Suppressor macrophage treated with lipopolysaccharide for 4 hours (primary cell): ENCODE data around the gene MRPS33.
"Not testable (repeated sequence)": the region's sequence is repeated elsewhere in the genome, so short reads cannot be mapped to it uniquely, and the experiment has no call there.

Source experiments
- DNase-seq: peaks from one replicate; pipeline ENCODE4 v3.0.0-alpha.2; 2020

The MRPS33 gene

DNA sequence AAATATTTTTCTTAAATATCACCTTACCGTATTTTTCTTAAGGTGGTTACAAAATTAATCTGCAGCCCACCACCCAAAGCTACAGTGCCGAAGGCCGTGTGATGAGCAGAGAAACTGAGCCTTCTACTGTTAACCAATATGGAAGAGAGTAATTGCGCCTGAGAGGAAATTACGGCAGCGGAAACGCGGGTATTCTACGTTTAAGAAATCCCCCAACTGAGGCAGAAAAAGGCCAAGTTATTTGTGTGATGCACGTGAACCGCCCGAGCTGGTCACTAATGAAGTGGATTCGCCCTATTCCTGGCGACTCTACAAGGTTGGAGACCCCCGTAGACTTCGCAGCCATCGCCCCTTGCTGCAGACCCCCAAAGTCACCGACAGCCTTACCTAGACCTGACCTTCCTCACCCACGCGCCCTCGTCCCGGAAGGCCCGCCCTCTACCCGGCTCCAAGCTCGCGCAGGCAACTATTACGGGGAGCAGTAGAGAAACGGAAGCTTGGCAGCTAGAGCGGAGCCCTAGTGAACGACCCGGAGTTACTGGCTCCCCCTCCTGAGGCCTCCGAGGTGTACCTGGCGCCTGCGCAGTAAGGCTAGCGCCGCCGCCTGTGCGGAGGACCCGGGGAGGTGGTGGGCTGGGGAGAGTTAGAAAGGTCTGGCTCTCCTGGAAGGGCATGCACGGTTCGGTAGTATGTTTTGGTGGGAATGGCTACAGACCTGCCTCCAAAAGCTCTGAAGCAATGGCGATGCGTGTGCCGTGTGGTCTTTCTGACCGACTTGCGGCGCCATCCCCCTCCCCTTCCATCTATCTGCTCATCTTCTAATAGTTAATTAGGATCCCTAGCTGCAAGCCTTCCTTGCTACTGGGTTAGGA, at the start of gene MRPS33:
MRPS33 (minus strand) TSS at position 429 of the 872 bp plus-strand sequence. CDS start 4,319 bp downstream, outside the sequence.
- DNase-seq: peak; percentile 97

DNA sequence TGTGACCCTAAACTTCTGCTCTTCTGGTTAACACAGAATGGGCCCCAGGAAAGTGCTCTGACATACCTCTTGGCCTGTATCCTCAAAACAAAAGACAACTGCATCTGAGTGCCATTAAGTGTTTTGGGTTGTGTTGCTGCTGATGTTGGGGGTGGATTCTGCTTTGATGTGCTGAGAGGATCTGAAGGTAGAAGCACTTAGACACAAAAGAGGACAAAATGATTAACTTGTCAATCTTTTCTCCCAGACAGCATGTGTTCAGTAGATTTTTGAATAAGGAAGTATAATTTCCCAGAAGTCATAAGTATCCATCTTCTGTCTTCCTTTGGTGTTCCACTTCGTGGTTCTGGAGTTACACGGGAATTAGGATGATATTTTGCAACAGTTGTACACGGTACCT, 43.0 kb upstream of the MRPS33 start:
- no peak for DNase-seq

DNA sequence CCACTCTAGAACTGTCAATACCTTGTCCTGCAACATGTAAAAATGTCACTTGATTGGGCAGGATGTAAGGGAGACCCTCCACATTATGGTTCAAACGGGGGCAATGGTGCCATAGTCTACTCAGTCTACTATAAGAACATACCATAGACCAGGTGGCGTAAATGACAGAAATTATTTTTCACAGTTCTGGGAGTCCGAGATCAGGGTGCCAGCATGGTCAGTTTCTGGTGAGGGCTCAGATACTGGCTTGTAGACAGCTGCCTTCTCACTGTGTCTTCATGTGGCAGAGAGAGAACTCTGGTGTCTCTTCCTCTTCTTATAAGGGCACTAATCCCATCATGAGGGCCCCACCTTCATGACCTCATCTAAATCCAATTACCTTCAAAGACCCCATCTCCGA, 40.4 kb upstream of the MRPS33 start:
- no peak for DNase-seq

DNA sequence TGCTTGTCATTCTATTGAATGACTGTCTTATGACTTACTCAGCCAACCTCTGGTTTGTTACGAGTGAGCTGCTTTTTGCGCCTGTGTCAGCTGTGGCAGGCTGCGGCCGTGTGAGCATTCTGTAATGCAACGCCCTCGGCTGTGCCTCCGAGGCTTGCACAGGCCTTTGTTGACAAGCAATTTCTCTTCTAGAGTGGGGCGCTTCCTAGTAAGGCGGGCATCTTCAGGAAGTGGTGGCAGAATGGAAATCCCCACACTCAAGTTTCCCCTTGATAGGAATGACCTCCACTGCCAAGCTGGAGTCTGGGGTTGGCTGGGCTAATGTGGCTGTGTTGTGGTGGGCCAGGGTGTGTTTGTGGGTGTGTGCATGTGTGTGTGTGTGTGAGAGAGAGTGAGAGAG, 38.9 kb upstream of the MRPS33 start:
- peak; percentile 70 for DNase-seq

DNA sequence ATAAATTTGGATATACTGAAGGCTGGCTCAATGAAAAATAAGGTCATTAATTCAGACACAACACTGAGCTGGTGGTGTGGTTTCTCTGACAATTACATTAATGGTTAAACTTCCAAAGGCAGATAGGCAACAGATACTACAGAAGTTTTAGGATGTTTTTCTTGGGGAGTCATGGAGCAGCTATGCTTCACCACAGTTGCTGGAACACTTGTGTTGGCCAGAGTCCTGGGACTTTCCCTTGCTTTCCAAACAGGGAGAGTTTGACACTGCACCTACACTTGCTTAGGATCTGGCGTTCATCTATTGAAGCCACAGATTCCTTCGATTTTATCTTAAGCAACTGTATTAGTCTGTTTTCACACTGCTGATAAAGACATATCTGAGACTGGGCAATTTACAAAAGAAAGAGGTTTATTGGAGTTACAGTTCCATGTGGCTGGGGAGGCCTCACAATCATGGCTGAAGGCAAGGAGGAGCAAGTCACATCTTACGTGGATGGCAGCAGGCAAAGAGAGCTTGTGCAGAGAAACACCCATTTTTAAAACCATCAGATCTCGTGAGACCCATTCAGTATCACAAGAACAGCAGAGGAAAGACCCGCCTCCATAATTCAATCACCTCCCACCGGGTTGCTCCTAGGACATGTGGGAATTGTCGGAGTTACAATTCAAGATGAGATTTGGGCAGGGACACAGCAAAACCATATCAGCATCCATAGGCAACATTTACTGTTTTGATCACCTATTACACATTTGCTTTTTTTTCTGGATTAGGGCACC, 31.3 kb upstream of the MRPS33 start:
- DNase-seq: no peak

DNA sequence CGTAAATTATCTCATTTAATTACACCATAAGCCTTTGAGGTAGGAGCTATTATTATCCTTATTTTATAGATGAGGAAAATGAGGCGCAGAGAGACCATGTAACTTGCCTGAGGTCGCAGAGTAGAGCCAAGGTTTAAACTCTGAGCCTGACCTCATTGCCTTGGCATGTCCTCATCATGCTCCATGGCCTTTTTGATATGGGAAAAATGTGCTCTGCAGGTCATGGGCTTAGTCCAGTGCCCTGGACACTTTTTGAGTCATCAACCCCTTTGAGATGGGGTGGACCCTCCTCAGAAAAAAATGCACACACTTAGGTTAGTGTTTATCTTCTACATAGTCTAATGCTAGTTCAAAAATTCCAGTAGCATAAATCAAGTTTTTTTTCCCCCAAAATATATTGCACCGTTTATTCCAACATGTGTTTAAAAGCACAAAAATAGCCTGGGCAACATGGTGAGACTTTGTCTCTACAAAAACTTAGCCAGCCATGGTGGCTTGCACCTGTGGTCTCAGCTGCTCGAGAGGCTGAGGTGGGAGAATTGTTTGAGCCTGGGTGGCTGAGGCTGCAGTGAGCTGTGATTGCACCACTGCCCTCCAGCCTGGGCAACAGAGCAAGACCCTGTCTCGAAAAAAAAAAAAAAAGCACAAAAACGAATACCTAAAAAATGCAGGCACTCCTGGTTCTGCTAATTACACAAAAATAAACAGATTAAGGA, 30.5 kb upstream of the MRPS33 start:
- DNase-seq: no peak

DNA sequence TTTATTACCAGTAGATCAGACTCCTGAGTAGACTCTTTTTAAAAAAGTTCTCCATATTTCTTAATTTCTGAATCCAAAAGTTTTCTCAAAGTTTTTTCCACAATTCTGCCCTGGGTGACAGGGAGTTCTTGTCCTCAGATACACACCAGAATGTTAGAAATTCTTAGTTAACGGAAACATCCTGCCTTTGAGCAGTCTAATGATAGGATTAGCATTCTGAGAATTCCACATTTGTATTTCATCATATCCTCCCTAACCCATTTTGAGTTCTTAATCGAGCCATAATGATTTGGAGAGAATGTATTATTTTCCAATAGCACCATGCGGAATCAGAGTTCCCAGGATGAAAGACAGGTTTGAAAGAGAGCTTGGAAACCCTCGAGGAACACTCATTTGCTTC, 28.9 kb upstream of the MRPS33 start:
- DNase-seq: no peak

DNA sequence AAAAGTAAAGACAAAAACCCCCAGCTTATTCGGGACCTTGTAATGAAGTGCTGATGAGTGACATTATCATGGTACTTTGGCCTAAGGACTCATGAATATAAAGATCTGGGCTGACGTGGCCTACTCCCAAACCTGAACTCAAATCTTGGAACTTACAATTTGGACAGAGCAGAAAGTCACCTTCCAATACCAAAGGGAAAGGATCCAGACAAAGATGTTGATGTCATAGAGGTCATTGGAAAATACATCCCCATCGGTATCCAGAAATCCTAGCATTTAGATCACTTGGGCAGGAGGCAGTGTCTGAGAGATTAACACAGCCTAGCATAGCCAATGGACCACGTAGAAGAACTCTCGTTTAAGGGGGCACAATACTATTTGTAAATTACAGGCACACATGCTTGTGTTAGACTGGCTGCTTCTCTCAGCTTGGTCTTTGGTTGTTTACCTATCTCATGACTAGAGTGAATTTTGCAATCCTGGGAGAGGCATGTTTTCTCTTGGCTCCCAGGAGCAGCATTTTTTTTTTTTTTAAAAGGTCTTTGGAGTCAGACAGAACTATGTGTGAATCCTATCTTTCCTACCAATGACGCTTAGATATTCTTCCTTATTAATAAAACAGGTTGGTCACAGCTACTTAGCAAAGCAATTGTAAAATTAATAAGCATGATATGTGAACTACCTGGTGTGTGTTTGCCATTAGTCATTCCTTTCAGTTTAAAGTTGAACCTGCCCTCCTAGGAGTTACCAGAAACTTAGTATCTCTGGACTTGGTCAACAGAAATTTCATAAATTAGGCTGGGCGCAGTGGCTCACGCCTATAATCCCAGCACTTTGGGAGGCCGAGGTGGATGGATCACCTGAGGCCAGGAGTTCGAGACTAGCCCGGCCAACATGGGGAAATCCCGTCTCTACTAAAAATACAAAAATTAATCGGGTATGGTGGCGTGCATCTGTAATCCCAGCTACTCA, 27.8 kb upstream of the MRPS33 start:
- no peak for DNase-seq

DNA sequence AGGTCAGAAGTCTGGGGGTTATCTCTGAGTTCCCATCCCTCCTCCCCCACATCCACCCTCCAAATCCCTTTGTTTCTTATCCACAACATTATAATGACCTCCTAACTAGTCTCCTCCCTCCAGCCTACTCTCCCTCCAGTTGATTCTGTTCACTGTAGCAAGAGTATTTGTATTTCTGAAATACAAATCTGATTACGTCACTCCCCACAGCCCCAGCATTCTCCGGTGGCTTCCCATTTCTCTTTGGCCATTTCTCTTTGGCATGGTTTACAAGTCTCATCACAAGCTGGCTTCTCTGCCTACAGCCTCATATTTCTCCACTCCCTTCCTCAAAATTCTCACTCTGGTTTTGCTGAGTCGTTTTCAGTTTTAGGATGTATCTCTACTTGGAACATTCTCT, 24.6 kb upstream of the MRPS33 start:
- DNase-seq: peak; percentile 31

DNA sequence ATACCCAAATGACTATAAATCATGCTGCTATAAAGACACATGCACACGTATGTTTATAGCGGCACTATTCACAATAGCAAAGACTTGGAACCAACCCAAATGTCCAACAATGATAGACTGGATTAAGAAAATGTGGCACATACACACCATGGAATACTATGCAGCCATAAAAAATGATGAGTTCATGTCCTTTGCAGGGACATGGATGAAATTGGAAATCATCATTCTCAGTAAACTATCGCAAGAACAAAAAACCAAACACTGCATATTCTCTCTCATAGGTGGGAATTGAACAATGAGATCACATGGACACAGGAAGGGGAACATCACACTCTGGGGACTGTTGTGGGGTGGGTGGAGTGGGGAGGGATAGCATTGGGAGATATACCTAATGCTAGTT, 23.3 kb upstream of the MRPS33 start:
- not testable (repeated sequence) for DNase-seq

DNA sequence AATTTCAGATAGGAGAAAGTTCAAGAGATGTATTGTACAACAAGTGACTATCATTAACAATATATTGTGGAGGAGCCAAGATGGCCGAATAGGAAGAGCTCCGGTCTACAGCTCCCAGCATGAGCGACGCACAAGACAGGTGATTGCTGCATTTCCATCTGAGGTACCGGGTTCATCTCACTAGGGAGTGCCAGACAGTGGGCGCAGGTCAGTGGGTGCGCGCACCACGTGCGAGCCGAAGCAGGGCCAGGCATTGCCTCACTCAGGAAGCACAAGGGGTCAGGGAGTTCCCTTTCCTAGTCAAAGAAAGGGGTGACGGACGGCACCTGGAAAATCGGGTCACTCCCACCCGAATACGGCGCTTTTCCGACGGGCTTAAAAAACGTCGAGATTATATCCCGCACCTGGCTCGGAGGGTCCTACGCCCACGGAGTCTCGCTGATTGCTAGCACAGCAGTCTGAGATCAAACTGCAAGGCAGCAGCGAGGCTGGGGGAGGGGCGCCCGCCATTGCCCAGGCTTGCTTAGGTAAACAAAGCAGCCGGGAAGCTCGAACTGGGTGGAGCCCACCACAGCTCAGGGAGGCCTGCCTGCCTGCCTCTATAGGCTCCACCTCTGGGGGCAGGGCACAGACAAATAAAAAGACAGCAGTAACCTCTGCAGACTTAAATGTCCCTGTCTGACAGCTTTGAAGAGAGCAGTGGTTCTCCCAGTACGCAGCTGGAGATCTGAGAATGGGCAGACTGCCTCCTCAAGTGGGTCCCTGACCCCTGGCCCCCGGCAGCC, 18.0 kb upstream of the MRPS33 start:
- DNase-seq: not testable (repeated sequence)

DNA sequence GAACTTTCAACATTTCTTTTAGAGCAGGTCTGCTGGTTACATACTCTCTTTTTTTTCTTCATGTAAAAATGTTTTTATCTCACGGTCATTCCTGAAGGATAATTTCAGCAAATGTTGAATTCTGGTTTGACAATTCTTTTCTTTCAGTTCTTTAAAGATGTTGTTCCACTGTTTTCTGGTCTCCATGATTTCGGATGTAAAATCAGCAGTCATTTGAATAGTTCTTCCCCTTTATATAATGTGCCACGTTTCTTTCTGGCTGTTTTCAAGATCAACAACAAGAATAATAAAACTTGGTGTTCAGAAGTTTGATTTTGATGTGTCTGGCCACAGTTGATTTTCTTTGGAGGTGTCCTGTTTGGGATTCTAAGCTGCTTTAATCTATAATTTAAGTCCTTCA, 14.0 kb upstream of the MRPS33 start:
- DNase-seq: no peak

DNA sequence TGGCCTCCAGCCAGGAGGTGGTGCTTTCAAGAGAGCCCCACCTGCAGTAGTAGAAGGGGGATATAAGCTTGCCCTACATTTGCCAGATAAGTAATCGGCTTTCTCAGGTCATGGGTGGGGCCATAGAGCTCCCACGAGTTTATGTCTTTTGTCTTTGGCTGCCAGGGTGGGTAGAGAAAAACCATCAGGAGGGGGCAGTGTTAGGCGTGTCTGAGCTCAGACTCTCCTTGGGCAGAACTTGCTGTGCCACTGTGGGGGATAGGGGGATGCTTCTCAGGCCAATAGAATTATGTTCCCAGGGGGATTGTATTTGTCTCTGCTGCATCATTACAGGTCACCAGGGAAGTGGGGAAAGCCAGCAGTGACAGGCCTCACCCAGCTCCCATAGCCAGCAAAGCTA, 12.3 kb upstream of the MRPS33 start:
- no peak for DNase-seq

DNA sequence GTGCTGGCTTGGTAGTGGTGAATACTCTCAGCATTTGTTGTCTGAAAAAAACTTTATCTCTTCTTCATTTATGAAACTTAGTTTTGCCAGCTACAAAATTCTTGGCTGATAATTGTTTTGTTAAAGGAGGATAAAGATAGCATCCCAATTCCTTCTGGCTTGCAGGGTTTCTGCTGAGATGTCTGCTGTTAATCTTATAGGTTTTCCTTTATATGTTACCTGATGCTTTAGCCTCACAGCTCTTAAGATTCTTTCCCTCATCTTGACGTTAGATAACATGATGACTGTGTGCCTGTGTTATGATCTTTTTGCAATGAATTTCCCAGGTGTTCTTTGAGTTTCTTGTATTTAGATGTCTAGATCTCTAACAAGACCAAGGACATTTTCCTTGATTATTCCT, 9.9 kb upstream of the MRPS33 start:
- DNase-seq: no peak

DNA sequence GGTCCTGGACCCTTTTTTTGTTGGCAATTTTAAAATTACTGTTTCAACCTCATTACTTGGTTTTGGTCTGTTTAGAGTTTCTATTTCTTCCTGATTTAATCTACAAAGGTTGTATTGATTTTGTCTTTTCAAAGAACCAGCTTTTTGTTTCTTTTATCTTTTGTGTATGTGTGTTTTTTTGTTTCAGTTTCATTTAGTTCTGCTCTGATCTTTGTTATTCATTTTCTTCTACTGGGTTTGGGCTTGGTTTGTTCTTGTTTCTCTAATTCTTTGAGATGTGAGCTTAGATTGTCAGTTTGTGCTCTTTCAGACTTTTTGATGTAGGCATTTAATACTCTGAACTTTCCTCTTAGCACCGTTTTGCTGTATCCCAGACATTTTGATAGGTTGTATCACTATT, 8.5 kb upstream of the MRPS33 start:
- DNase-seq: no peak

DNA sequence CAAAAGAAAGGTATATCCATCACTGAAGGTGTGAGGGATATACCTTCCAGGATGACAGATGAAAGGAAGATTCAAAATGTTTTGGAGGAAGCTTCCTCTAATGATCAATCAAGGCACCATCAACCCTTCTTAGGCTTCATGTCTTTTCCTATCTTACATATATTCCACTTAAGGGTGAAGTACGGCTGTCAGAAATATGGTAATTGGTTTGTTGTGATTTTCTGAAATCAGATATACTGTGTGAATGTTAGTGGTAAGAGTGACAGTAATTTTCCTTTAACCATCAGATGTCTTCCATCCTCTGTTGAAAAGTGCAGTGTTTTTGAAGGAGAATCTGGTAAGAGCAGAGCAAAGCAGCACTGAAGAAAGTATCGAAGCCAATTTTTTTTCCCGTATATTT, 2.8 kb upstream of the MRPS33 start:
- DNase-seq: no peak

DNA sequence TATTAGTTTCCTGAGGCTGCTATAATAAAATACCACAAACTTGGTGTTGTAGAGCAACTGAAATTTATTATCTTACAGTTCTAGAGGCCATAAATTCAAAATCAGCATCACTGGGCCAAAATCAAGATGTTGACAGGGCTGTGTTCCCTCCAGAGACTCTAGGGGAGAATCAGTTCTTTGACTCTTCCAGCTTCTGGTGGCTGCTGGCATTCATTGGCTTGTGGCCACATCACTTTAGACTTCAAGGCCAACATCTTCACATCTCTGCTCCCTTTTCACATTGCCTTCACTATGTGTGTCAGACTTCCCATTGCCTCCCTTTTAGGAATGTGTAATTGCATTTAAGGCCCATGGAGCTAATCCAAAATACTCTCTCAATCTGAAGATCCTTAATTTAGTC, 1.6 kb upstream of the MRPS33 start:
- no peak for DNase-seq

DNA sequence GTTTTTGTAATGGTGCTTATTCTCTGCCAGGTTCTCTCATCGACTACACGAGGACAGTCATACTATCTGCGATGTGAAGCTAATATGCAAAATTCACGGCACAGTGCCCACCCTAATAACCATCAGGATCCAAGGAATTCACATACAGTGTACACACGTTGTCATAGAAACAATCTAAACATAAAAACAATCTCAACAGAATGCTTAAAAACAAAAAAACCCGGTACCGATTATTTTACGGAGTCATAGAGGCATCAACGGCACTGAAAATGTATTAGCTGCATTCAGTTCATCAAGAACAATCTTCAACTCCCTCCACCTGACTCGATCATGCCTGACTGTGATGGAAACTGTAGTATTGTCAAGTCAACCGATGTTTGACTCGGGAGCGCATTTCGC, 628 bp downstream of the MRPS33 start:
- DNase-seq: no peak

DNA sequence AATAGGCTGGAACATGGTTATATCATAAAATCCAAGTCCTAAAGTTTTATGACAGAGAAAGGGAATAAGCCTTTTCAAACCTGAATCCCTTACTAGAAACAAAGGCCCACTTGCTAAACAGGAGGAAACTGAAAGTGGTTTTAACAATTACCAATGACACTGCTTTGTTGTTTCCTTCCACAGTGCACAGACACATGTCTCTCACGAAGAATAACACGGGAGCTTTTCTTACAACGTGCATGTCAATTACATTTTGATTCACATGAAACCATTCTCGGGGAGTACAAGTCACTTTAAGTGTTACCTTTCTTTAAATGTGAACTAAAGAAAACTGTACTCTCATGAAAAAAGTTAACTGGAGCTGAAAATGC, 1.4 kb downstream of the MRPS33 start:
- peak; percentile 26 for DNase-seq

DNA sequence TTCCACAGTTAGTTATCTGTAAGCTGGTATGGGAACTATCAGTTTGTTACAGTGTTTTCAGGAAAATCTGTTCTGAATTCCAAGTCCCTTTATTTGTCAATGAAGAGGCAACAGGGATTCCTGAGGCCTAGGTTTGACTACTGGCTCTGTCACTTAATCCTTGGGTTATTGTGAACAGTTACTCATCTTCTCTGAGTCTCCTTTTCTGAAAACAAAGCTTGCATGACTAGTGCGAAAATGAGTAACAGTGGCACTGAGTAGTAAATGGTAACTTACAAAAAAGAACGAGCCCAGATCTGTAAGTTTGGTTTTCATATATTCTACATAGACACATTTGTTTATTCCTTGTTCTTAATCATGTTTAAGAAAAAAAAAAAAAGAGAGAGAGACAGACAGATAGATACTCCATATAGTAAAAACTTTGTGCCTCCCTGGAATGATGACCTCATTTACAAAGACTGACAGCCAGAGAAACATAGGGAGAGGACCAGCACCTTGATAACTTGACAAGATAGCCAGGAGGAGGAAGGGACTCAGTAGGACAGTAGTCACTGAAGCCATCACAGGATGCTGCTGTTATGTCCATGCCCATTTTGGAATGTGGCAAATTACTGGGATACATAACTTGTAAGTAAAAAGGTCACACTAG, 1.9 kb downstream of the MRPS33 start:
- no peak for DNase-seq
